MCF 10A (cell line): ENCODE measurements around the gene FAM177B. TPM values are rescaled to one million over a fixed set of nuclear protein-coding genes. Genes with fewer than 3 reads are reported as not detected.

ENCODE experiments used
- BruUV-seq: library from RNA; stranded (reverse); fragments of 400-500 nt; replicated peaks from 2 replicates; lab custom pipeline; 2021; lab: Mats Ljungman, UMichigan
- CTCF ChIA-PET: fragments of 300-600 bp; sonication (Branson Sonifier 250); formaldehyde crosslinking; extraction: SDS; loops from one replicate; lab custom pipeline; 2021; ENCODE audit warnings: antibody characterized with exemption, inconsistent platforms; lab: Yijun Ruan, JAX
- POLR2A ChIA-PET: fragments of 300-600, 350-650 bp; sonication (Branson Sonifier 250); formaldehyde crosslinking; extraction: SDS; loops from one replicate; lab custom pipeline; 2020; ENCODE audit warnings: antibody characterized with exemption, inconsistent platforms; lab: Yijun Ruan, JAX
- DNase-seq: peaks from one replicate; pipeline ENCODE4 v3.0.0-alpha.2; 2018; ENCODE audit not compliant: unreplicated experiment
- H3K27ac Mint-ChIP-seq: one replicate; pipeline ENCODE4 v1.8.0; 2022; ENCODE audit warnings: mild to moderate bottlenecking, low read depth, mixed read lengths; ENCODE audit not compliant: unreplicated experiment
- H3K27me3 Mint-ChIP-seq: one replicate; pipeline ENCODE4 v1.8.0; 2022; ENCODE audit warnings: mixed read lengths; ENCODE audit not compliant: insufficient read depth, unreplicated experiment
- H3K36me3 Mint-ChIP-seq: one replicate; pipeline ENCODE4 v1.8.0; 2022; ENCODE audit warnings: mild to moderate bottlenecking, moderate library complexity, mixed read lengths; ENCODE audit not compliant: insufficient read depth, unreplicated experiment
- H3K4me1 Mint-ChIP-seq: one replicate; pipeline ENCODE4 v1.8.0; 2022; ENCODE audit warnings: mixed read lengths; ENCODE audit not compliant: insufficient read depth, unreplicated experiment
- H3K4me3 Mint-ChIP-seq: one replicate; pipeline ENCODE4 v1.8.0; 2022; ENCODE audit warnings: mild to moderate bottlenecking, moderate library complexity, mixed read lengths; ENCODE audit not compliant: unreplicated experiment
- H3K9me3 Mint-ChIP-seq: one replicate; pipeline ENCODE4 v1.8.0; 2022; ENCODE audit warnings: mixed read lengths; ENCODE audit not compliant: unreplicated experiment
- CTCF ChIP-seq: fragments of 200-600 bp; IDR thresholded peaks from one replicate; pipeline ENCODE4 v1.8.0; 2022; ENCODE audit warnings: antibody characterized with exemption, mild to moderate bottlenecking; ENCODE audit not compliant: unreplicated experiment
- intact Hi-C: fragments of 100-400 bp; cut with micrococcal nuclease; formaldehyde crosslinking; loops from 2 replicates; pipeline ENCODE4 v1.14.1; 2022
- total RNA-seq: library from RNA; stranded (reverse); gene quantifications from 2 replicates; pipeline ENCODE4 v1.2.3, GENCODE V29; 2022

Gene FAM177B
- total RNA-seq, 1 experiment from 2014 or later, result not detected

- Mint-ChIP-seq H3K4me3 (no peak overlapping the region), H3K4me1 (peaks cover 31% of the 10 kb centered on the region), H3K27ac (no peak overlapping the region), H3K9me3 (no peaks in the 10 kb centered on the region), H3K27me3 (peaks cover 8% of the 10 kb centered on the region), H3K36me3 (no peaks in the 10 kb centered on the region)
- ChIA-PET CTCF (interaction anchor here (0.5 to 14.1 kb wide), 15 partner anchors 14 to 905 kb away, joined by 3 to 488 read pairs (median 4); no protein-coding TSS in a partner anchor), POLR2A (interaction anchor here (0.6 to 1.2 kb wide), 3 partner anchors 15 to 290 kb away, joined by 3 read pairs; no protein-coding TSS in a partner anchor)
- BruUV-seq, result no TSS peak
- no peak for TF ChIP-seq CTCF
- DNase-seq, result no peak
- intact Hi-C loops, result loop anchor here (5.0 kb wide), 1 partner anchor 742 kb away; no protein-coding TSS in a partner anchor
Observed at GRCh38 chr1:222790520-222790919, 53.5 kb downstream of the FAM177B start.

- no peak overlapping the region for H3K4me3 Mint-ChIP-seq
- ChIA-PET CTCF (interaction anchor here (0.5 to 14.1 kb wide), 17 partner anchors 14 to 910 kb away, joined by 3 to 488 read pairs (median 4); no protein-coding TSS in a partner anchor), POLR2A (interaction anchor here (0.6 to 1.2 kb wide), 4 partner anchors 14 to 290 kb away, joined by 3 read pairs; no protein-coding TSS in a partner anchor)
- intact Hi-C loops, result loop anchor here (5.0 kb wide), 1 partner anchor 741 kb away; no protein-coding TSS in a partner anchor
- no peak overlapping the region for H3K27ac Mint-ChIP-seq
- TF ChIP-seq CTCF, result no peak
- BruUV-seq, result no TSS peak
- peaks cover 8% of the 10 kb centered on the region for H3K27me3 Mint-ChIP-seq
- DNase-seq, result no peak
- peaks cover 26% of the 10 kb centered on the region for H3K4me1 Mint-ChIP-seq
- H3K36me3 Mint-ChIP-seq, result no peaks in the 10 kb centered on the region
- no peaks in the 10 kb centered on the region for H3K9me3 Mint-ChIP-seq
Observed at GRCh38 chr1:222791006-222791710, 54.2 kb downstream of the FAM177B start.

GRCh38 chr1:222792744-222793143 is 55.7 kb downstream of the FAM177B start:
- CTCF ChIA-PET, result interaction anchor here (0.6 to 14.1 kb wide), 41 partner anchors 9 to 1277 kb away, joined by 3 to 488 read pairs (median 5); partner anchors contain the start of gene FAM177B
- peaks cover 8% of the 10 kb centered on the region for H3K27me3 Mint-ChIP-seq
- H3K36me3 Mint-ChIP-seq, result no peaks in the 10 kb centered on the region
- peak; percentile 81 for TF ChIP-seq CTCF
- intact Hi-C loops, result loop anchor here (1.0 to 5.0 kb wide), 5 partner anchors 54 to 740 kb away; no protein-coding TSS in a partner anchor
- no peak overlapping the region for H3K4me3 Mint-ChIP-seq
- peaks cover 18% of the 10 kb centered on the region for H3K4me1 Mint-ChIP-seq
- BruUV-seq, result no TSS peak
- H3K9me3 Mint-ChIP-seq, result no peaks in the 10 kb centered on the region
- POLR2A ChIA-PET, result interaction anchor here (0.6 to 1.0 kb wide), 4 partner anchors 280 to 873 kb away, joined by 3 to 5 read pairs (median 4); no protein-coding TSS in a partner anchor
- H3K27ac Mint-ChIP-seq, result no peak overlapping the region
- DNase-seq, result peak; percentile 56
